ENCODE data around the gene RFX6.

- TF ChIP-seq CTCF (IDR thresholded peaks at IDR 0.05 in 2 of 3, conservative IDR thresholded peaks at IDR 0.05 in 1 of 3; ENCODE audit: borderline replicate concordance in 1 of 3, insufficient read depth in 1 of 3, low read depth in 2 of 3, low read length in 2 of 3) = no peak
- TF ChIP-seq EZH2phosphoT487 (IDR thresholded peaks at IDR 0.05; ENCODE audit: borderline replicate concordance) = no peak
- no peak for TF ChIP-seq RAD21 (IDR thresholded peaks at IDR 0.05; ENCODE audit: low read depth)
- TF ChIP-seq SIN3A (IDR thresholded peaks at IDR 0.05; ENCODE audit: low read depth) = no peak
- TF ChIP-seq POLR2AphosphoS5 (IDR thresholded peaks at IDR 0.05; ENCODE audit: low read depth, low read length) = no peak
- TF ChIP-seq EGR1 (IDR thresholded peaks at IDR 0.05; ENCODE audit: low read depth) = no peak
- TF ChIP-seq ZNF274 (IDR thresholded peaks at IDR 0.05; ENCODE audit: low read depth, low read length) = no peak
- no peak for TF ChIP-seq EZH2 (IDR thresholded peaks at IDR 0.05)
- no peak for TF ChIP-seq YY1 (IDR thresholded peaks at IDR 0.05; ENCODE audit: extremely low read depth, insufficient replicate concordance, low read depth, low read length)
- TF ChIP-seq MAX (IDR thresholded peaks at IDR 0.05) = no peak
- no peak for TF ChIP-seq TCF7L2 (IDR thresholded peaks at IDR 0.05; ENCODE audit: borderline replicate concordance, extremely low read depth, insufficient read depth, insufficient read length)
Observed at GRCh38 chr6:116828983-116829382, 48.1 kb upstream of the RFX6 start, which contains the start of gene GPRC6A.

Data from HCT116 (cell line).